T47D (cell line): ENCODE measurements around the gene BST2.
"Not testable (repeated sequence)": the region's sequence is repeated elsewhere in the genome, so short reads cannot be mapped to it uniquely, and the experiment has no call there.

Experiments used
- DNase-seq, 2 experiments: peaks; one replicate each; pipeline versions ENCODE4 v3.0.0 to v3.0.0-alpha.2; 2011 to 2012; ENCODE audit warnings: low read depth in 1 of 2, low spot score in 1 of 2
- JUND ChIP-seq: IDR thresholded peaks from 2 replicates; pipeline ENCODE4 v1.6.1; 2012; ENCODE audit warnings: low read depth
- in situ Hi-C: cut with HindIII; loops from 2 replicates; pipeline ENCODE4 v1.10.0; 2016; ENCODE audit warnings: low sequenced_read_pairs, low pct_unique_long_range_greater_than_20kb

BST2 gene

GRCh38 chr19:17391371-17392151 lies 13.9 kb downstream of the BST2 start:
- in situ Hi-C loops: no loop called here
- peak in 1 of 2 experiments; percentile 43 for DNase-seq

GRCh38 chr19:17390665-17391370 lies 14.6 kb downstream of the BST2 start:
- peak; percentile 93 to 94 for DNase-seq
- in situ Hi-C loops: no loop called here
- no peak for TF ChIP-seq JUND

More at GRCh38 chr19:17391371-17392151, 13.9 kb downstream of the BST2 start:
- no peak for TF ChIP-seq JUND

GRCh38 chr19:17389957-17390664 lies 15.3 kb downstream of the BST2 start:
- DNase-seq: no peak
- in situ Hi-C loops: no loop called here
- TF ChIP-seq JUND: no peak

GRCh38 chr19:17389288-17389687 lies 16.1 kb downstream of the BST2 start:
- in situ Hi-C loops: no loop called here
- DNase-seq: no peak
- no peak for TF ChIP-seq JUND

GRCh38 chr19:17385878-17386611 lies 19.4 kb downstream of the BST2 start:
- peak; percentile 49 to 52 for DNase-seq
- in situ Hi-C loops: no loop called here

GRCh38 chr19:17380426-17381138 lies 24.8 kb downstream of the BST2 start:
- TF ChIP-seq JUND: no peak
- in situ Hi-C loops: no loop called here
- DNase-seq: no peak

More at GRCh38 chr19:17385878-17386611, 19.4 kb downstream of the BST2 start:
- no peak for TF ChIP-seq JUND

- TF ChIP-seq JUND: no peak
- in situ Hi-C loops: no loop called here
- DNase-seq: no peak
These were observed 26.2 kb downstream of the BST2 start for GRCh38 chr19:17379221-17379631.

- DNase-seq: no peak
- no peak for TF ChIP-seq JUND
- in situ Hi-C loops: no loop called here
These were observed 27.2 kb downstream of the BST2 start for GRCh38 chr19:17378271-17378670.

GRCh38 chr19:17376935-17377600 lies 28.4 kb downstream of the BST2 start, which contains the start of gene PLVAP:
Gene PLVAP, minus strand, starts transcription at chr19:17377342. Its CDS starts 54 bp downstream, at chr19:17377288.
- no peak for DNase-seq
- in situ Hi-C loops: no loop called here
- no peak for TF ChIP-seq JUND

GRCh38 chr19:17370026-17370587 lies 35.3 kb downstream of the BST2 start:
- DNase-seq: no peak
- TF ChIP-seq JUND: no peak

GRCh38 chr19:17365361-17365760 lies 40.1 kb downstream of the BST2 start:
- in situ Hi-C loops: no loop called here
- DNase-seq: no peak
- no peak for TF ChIP-seq JUND

More at GRCh38 chr19:17370026-17370587, 35.3 kb downstream of the BST2 start:
- in situ Hi-C loops: no loop called here

GRCh38 chr19:17363852-17364605 lies 41.4 kb downstream of the BST2 start:
- in situ Hi-C loops, DNase-seq: not testable (repeated sequence)
